ENCODE measurements around the gene OPRL1. TPM values are rescaled to one million over a fixed set of nuclear protein-coding genes. Genes with fewer than 3 reads are reported as not detected.

OPRL1 gene
- total RNA-seq, 1 donor from 2014 or later: 0.52 TPM

- H3K4me1 ChIP-seq (ENCODE audit: control insufficient read depth in 3 of 3, insufficient read depth in 3 of 3, low read length in 3 of 3): no peaks in the 10 kb centered on the region
- H3K36me3 ChIP-seq (ENCODE audit: control insufficient read depth in 3 of 3, insufficient read depth in 3 of 3, low read length in 3 of 3): no peaks in the 10 kb centered on the region
- no peak overlapping the region for H3K4me3 ChIP-seq (ENCODE audit: low read length in 3 of 3)
- H3K9ac ChIP-seq (ENCODE audit: low read depth in 1 of 3, low read length in 3 of 3): no peak overlapping the region
- H3K27ac ChIP-seq (ENCODE audit: low read depth, low read length): no peak overlapping the region
- H3K27me3 ChIP-seq (ENCODE audit: control insufficient read depth in 3 of 3, insufficient read depth in 3 of 3, low read length in 3 of 3): peaks cover 19 to 36% (median 29%) of the 10 kb centered on the region in 3 donors
- peaks cover 3 to 9% (median 4%) of the 10 kb centered on the region in 3 donors for H3K9me3 ChIP-seq (ENCODE audit: control insufficient read depth in 3 of 3, low read length in 3 of 3)
These were observed 67.1 kb downstream of the OPRL1 start for GRCh38 chr20:64146936-64147477.

GRCh38 chr20:64148581-64148980 is 68.7 kb downstream of the OPRL1 start:
- H3K36me3 ChIP-seq (ENCODE audit: control insufficient read depth in 3 of 3, insufficient read depth in 3 of 3, low read length in 3 of 3): no peaks in the 10 kb centered on the region
- H3K9me3 ChIP-seq (ENCODE audit: control insufficient read depth in 3 of 3, low read length in 3 of 3): peaks cover 3 to 9% (median 4%) of the 10 kb centered on the region in 3 donors
- no peak overlapping the region for H3K9ac ChIP-seq (ENCODE audit: low read depth in 1 of 3, low read length in 3 of 3)
- peaks cover 5 to 31% (median 27%) of the 10 kb centered on the region in 3 donors for H3K27me3 ChIP-seq (ENCODE audit: control insufficient read depth in 3 of 3, insufficient read depth in 3 of 3, low read length in 3 of 3)
- no peaks in the 10 kb centered on the region for H3K4me1 ChIP-seq (ENCODE audit: control insufficient read depth in 3 of 3, insufficient read depth in 3 of 3, low read length in 3 of 3)
- H3K27ac ChIP-seq (ENCODE audit: low read depth, low read length): no peak overlapping the region
- H3K4me3 ChIP-seq (ENCODE audit: low read length in 3 of 3): no peak overlapping the region

GRCh38 chr20:64149141-64149540 is 69.3 kb downstream of the OPRL1 start:
- Histone ChIP-seq H3K4me3 (ENCODE audit: low read length in 3 of 3) (no peak overlapping the region), H3K27ac (ENCODE audit: low read depth, low read length) (no peak overlapping the region), H3K36me3 (ENCODE audit: control insufficient read depth in 3 of 3, insufficient read depth in 3 of 3, low read length in 3 of 3) (no peaks in the 10 kb centered on the region), H3K9me3 (ENCODE audit: control insufficient read depth in 3 of 3, low read length in 3 of 3) (peaks cover 3 to 9% (median 4%) of the 10 kb centered on the region in 3 donors), H3K9ac (ENCODE audit: low read depth in 1 of 3, low read length in 3 of 3) (no peak overlapping the region), H3K27me3 (ENCODE audit: control insufficient read depth in 3 of 3, insufficient read depth in 3 of 3, low read length in 3 of 3) (peaks cover 1 to 35% (median 28%) of the 10 kb centered on the region in 3 donors), H3K4me1 (ENCODE audit: control insufficient read depth in 3 of 3, insufficient read depth in 3 of 3, low read length in 3 of 3) (no peaks in the 10 kb centered on the region)

- peaks cover 5 to 38% (median 35%) of the 10 kb centered on the region in 3 donors for H3K27me3 ChIP-seq (ENCODE audit: control insufficient read depth in 3 of 3, insufficient read depth in 3 of 3, low read length in 3 of 3)
- H3K4me3 ChIP-seq (ENCODE audit: low read length in 3 of 3): no peak overlapping the region
- H3K36me3 ChIP-seq (ENCODE audit: control insufficient read depth in 3 of 3, insufficient read depth in 3 of 3, low read length in 3 of 3): no peaks in the 10 kb centered on the region
- no peak overlapping the region for H3K9ac ChIP-seq (ENCODE audit: low read depth in 1 of 3, low read length in 3 of 3)
- no peaks in the 10 kb centered on the region for H3K4me1 ChIP-seq (ENCODE audit: control insufficient read depth in 3 of 3, insufficient read depth in 3 of 3, low read length in 3 of 3)
- H3K9me3 ChIP-seq (ENCODE audit: control insufficient read depth in 3 of 3, low read length in 3 of 3): peaks cover 3 to 9% (median 4%) of the 10 kb centered on the region in 3 donors
- H3K27ac ChIP-seq (ENCODE audit: low read depth, low read length): no peak overlapping the region
These were observed 70.1 kb downstream of the OPRL1 start for GRCh38 chr20:64149809-64150560.

Small RNA genes lying within 50 kb of the gene (small RNA-seq; reads per million reads assigned to genes)
- not detected for gene AL355803.1
- not detected for gene MIR6813

Other genes starting within 250 kb of the OPRL1 start
- 52.2 TPM for gene ZBTB46, start 248.8 kb upstream of the OPRL1 start, total RNA-seq
- not detected for gene ABHD16B, start 218.6 kb upstream of the OPRL1 start, total RNA-seq
- 29.2 TPM for gene TPD52L2, start 214.8 kb upstream of the OPRL1 start, total RNA-seq
- gene DNAJC5, start 185.0 kb upstream of the OPRL1 start, total RNA-seq: 30.3 TPM
- 15.7 TPM for gene UCKL1, start 123.7 kb upstream of the OPRL1 start, total RNA-seq
- gene ZNF512B, start 110.2 kb upstream of the OPRL1 start, total RNA-seq: 8.9 TPM
- 1.0 TPM for gene SAMD10, start 100.4 kb upstream of the OPRL1 start, total RNA-seq
- 55.8 TPM for gene PRPF6, start 99.0 kb upstream of the OPRL1 start, total RNA-seq
- gene C20orf204, start 43.9 kb upstream of the OPRL1 start, total RNA-seq: 0.52 TPM
- gene SOX18, start 30.4 kb upstream of the OPRL1 start, total RNA-seq: 3.7 TPM
- gene TCEA2, start 16.9 kb upstream of the OPRL1 start, total RNA-seq: 8.4 TPM
- gene RGS19, start 564 bp upstream of the OPRL1 start, total RNA-seq: 5.2 TPM
- gene LKAAEAR1, start 4.3 kb downstream of the OPRL1 start, total RNA-seq: 1.0 TPM
- not detected for gene NPBWR2, start 27.5 kb downstream of the OPRL1 start, total RNA-seq
- not detected for gene MYT1, start 84.4 kb downstream of the OPRL1 start, total RNA-seq
- 36.5 TPM for gene PCMTD2, start 175.7 kb downstream of the OPRL1 start, total RNA-seq

Data from skeletal muscle tissue (tissue), 5 donors.